ENCODE measurements around the gene DAPK1.

- no peak for TF ChIP-seq CTCF (IDR thresholded peaks at IDR 0.05; ENCODE audit: borderline replicate concordance, extremely low read depth, low read length, poor library complexity, severe bottlenecking)
- no peak for TF ChIP-seq EZH2 (IDR thresholded peaks at IDR 0.05; ENCODE audit: borderline replicate concordance, low read depth, low read length, severe bottlenecking)
These were observed 33.3 kb upstream of the DAPK1 start for GRCh38 chr9:87464110-87464991.

Measured in DND-41 (cell line).